ENCODE results near the gene GSDME. TPM values are rescaled to one million over a fixed set of nuclear protein-coding genes. Genes with fewer than 3 reads are reported as not detected.
A peak's percentile ranks its signal among the peaks of the same experiment; 100 is the strongest.
"Not testable (repeated sequence)": the region's sequence is repeated elsewhere in the genome, so short reads cannot be mapped to it uniquely, and the experiment has no call there.

Gene GSDME
- 3.5 TPM for total RNA-seq
- long read RNA-seq, partial matches to known transcripts = 2 of 7 reads
- long read RNA-seq, other reads (novel, unspliced or antisense) = 1 of 7 reads

GRCh38 chr7:24757353-24758275, at the start of gene GSDME:
TSS of gene GSDME (minus strand) at chr7:24757464. CDS start at chr7:24749774, 7,690 bp downstream.
- intact Hi-C loops (cut with DNase I) = no loop called here
- ATAC-seq (ENCODE audit: poor library complexity) (peak; percentile 97), DNase-seq (peak; percentile 74)

- ATAC-seq (ENCODE audit: poor library complexity) (no peak), DNase-seq (no peak)
- intact Hi-C loops (cut with DNase I) = no loop called here
Measured at GRCh38 chr7:24802300-24802699, 45.0 kb upstream of the GSDME start.

- intact Hi-C loops (cut with DNase I) = no loop called here
- DNase-seq = no peak
- ATAC-seq (ENCODE audit: poor library complexity) = no peak
Measured at GRCh38 chr7:24801883-24802282, 44.6 kb upstream of the GSDME start.

GRCh38 chr7:24800667-24801066, 43.4 kb upstream of the GSDME start:
- intact Hi-C loops (cut with DNase I) = no loop called here
- ATAC-seq (ENCODE audit: poor library complexity) (no peak), DNase-seq (no peak)

- DNase-seq (no peak), ATAC-seq (ENCODE audit: poor library complexity) (no peak)
- intact Hi-C loops (cut with DNase I) = no loop called here
Measured at GRCh38 chr7:24800073-24800472, 42.8 kb upstream of the GSDME start.

GRCh38 chr7:24799506-24799905, 42.2 kb upstream of the GSDME start:
- no peak for ATAC-seq (ENCODE audit: poor library complexity)
- DNase-seq = no peak
- intact Hi-C loops (cut with DNase I) = no loop called here

- ATAC-seq (ENCODE audit: poor library complexity) = no peak
- no peak for DNase-seq
- intact Hi-C loops (cut with DNase I) = no loop called here
Measured at GRCh38 chr7:24798261-24798660, 41.0 kb upstream of the GSDME start.

GRCh38 chr7:24797270-24797669, 40.0 kb upstream of the GSDME start:
- no peak for DNase-seq
- ATAC-seq (ENCODE audit: poor library complexity) = no peak

GRCh38 chr7:24795407-24795767, 38.1 kb upstream of the GSDME start:
- ATAC-seq (ENCODE audit: poor library complexity) (no peak), DNase-seq (no peak)
- intact Hi-C loops (cut with DNase I) = no loop called here

More at GRCh38 chr7:24797270-24797669, 40.0 kb upstream of the GSDME start:
- intact Hi-C loops (cut with DNase I) = no loop called here

GRCh38 chr7:24794751-24795406, 37.6 kb upstream of the GSDME start:
- intact Hi-C loops (cut with DNase I); ATAC-seq (ENCODE audit: poor library complexity); DNase-seq: not testable (repeated sequence)

- ATAC-seq (ENCODE audit: poor library complexity) = no peak
- DNase-seq = no peak
- intact Hi-C loops (cut with DNase I) = no loop called here
Measured at GRCh38 chr7:24793982-24794648, 36.9 kb upstream of the GSDME start.

- intact Hi-C loops (cut with DNase I) = no loop called here
- no peak for ATAC-seq (ENCODE audit: poor library complexity)
- no peak for DNase-seq
Measured at GRCh38 chr7:24788961-24789576, 31.8 kb upstream of the GSDME start.

- DNase-seq (no peak), ATAC-seq (ENCODE audit: poor library complexity) (no peak)
- intact Hi-C loops (cut with DNase I) = no loop called here
Measured at GRCh38 chr7:24788075-24788474, 30.8 kb upstream of the GSDME start.

- intact Hi-C loops (cut with DNase I) = no loop called here
- DNase-seq (peak; percentile 41), ATAC-seq (ENCODE audit: poor library complexity) (no peak)
Measured at GRCh38 chr7:24786941-24787340, 29.7 kb upstream of the GSDME start.

- ATAC-seq (ENCODE audit: poor library complexity) (no peak), DNase-seq (no peak)
- intact Hi-C loops (cut with DNase I) = no loop called here
Measured at GRCh38 chr7:24786306-24786705, 29.0 kb upstream of the GSDME start.

GRCh38 chr7:24784277-24784676, 27.0 kb upstream of the GSDME start:
- intact Hi-C loops (cut with DNase I) = no loop called here
- no peak for DNase-seq
- ATAC-seq (ENCODE audit: poor library complexity) = no peak

- DNase-seq (no peak), ATAC-seq (ENCODE audit: poor library complexity) (no peak)
- intact Hi-C loops (cut with DNase I) = no loop called here
Measured at GRCh38 chr7:24783698-24784097, 26.4 kb upstream of the GSDME start.

- intact Hi-C loops (cut with DNase I) = no loop called here
- DNase-seq (no peak), ATAC-seq (ENCODE audit: poor library complexity) (no peak)
Measured at GRCh38 chr7:24781106-24781505, 23.8 kb upstream of the GSDME start.

GRCh38 chr7:24779283-24779655, 22.0 kb upstream of the GSDME start:
- no peak for ATAC-seq (ENCODE audit: poor library complexity)
- intact Hi-C loops (cut with DNase I) = no loop called here
- DNase-seq = no peak

Measured in Right ventricle myocardium superior (tissue), 1 donor.